Retinal pigment epithelial cell (primary cell): ENCODE measurements around the gene CUL7.

Experiments used
- DNase-seq: peaks from one replicate; pipeline ENCODE4 v3.0.0-alpha.2; 2010; ENCODE audit warnings: low read depth
- H3K4me3 ChIP-seq: 2 replicates; pipeline ENCODE4 v1.5.1; 2011; ENCODE audit warnings: mild to moderate bottlenecking, low read length, control low read depth, moderate library complexity
- TF ChIP-seq, protein P1 (sequence below): conservative IDR thresholded peaks from 2 replicates; pipeline ENCODE4 v1.5.1; 2011; ENCODE audit warnings: low read depth, low read length, control low read depth, inconsistent platforms

Gene CUL7

DNA sequence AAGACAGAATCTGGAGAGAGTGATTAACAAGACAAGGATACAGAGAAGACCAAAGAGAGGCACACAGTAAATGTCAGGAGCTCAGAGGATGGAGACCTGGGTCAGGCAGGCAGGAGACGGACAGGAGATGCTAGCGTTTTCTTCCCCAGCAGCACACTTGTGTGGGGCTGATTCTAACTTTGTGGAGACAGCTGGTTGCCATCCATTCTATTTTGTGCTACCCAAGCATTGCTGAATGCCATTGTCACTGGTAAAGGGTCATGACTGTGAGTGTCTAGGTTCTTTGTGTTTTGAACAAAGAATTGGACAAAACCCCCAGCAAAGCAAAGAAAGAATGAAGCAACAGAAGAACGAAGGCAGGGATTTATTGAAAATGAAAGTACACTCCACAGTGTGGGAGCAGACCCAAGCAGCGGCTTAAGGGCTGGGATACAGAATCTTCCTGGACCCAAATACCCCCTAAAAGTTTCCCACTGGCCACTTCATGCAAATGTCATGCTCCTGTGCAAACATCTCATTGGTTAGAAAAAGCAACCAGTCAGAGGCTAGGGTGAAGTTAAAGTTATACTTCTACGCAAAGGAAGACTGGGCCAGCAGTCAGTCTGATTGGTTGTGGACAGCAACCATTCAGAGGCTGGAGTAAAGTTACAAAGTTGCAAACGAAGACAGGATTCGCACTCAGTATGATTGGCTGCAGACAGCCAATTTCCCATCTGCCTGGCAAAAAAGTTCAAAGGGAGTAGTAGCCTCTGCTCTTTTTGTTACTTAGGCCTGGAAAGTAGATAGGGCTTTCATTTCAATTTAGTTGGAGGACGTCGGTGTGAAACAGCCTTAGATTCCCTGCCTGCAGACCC lies 40.0 kb upstream of the CUL7 start:
- TF ChIP-seq, protein P1, sequence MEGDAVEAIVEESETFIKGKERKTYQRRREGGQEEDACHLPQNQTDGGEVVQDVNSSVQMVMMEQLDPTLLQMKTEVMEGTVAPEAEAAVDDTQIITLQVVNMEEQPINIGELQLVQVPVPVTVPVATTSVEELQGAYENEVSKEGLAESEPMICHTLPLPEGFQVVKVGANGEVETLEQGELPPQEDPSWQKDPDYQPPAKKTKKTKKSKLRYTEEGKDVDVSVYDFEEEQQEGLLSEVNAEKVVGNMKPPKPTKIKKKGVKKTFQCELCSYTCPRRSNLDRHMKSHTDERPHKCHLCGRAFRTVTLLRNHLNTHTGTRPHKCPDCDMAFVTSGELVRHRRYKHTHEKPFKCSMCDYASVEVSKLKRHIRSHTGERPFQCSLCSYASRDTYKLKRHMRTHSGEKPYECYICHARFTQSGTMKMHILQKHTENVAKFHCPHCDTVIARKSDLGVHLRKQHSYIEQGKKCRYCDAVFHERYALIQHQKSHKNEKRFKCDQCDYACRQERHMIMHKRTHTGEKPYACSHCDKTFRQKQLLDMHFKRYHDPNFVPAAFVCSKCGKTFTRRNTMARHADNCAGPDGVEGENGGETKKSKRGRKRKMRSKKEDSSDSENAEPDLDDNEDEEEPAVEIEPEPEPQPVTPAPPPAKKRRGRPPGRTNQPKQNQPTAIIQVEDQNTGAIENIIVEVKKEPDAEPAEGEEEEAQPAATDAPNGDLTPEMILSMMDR: no peak
- DNase-seq: no peak
- no peak overlapping the region for H3K4me3 ChIP-seq

DNA sequence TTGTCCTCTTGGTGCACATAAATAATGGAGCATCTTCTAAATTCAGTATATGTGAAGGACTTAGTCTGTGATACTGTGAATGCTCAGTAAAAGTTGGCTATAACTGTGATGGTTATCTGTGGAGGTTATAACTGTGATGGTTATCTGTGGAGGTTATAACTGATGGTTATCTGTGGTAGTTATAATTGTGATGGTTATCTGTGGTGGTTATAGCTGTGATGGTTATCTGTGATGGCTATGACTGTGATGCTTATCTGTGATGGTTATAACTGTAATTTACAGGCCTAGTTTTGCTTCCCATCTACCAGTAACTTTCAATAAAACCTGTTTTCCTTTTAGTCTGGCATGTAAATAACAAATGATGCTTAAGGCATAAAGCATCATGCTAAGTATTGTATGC lies 39.0 kb upstream of the CUL7 start:
- no peak overlapping the region for H3K4me3 ChIP-seq
- no peak for DNase-seq
- TF ChIP-seq, protein P1: no peak

DNA sequence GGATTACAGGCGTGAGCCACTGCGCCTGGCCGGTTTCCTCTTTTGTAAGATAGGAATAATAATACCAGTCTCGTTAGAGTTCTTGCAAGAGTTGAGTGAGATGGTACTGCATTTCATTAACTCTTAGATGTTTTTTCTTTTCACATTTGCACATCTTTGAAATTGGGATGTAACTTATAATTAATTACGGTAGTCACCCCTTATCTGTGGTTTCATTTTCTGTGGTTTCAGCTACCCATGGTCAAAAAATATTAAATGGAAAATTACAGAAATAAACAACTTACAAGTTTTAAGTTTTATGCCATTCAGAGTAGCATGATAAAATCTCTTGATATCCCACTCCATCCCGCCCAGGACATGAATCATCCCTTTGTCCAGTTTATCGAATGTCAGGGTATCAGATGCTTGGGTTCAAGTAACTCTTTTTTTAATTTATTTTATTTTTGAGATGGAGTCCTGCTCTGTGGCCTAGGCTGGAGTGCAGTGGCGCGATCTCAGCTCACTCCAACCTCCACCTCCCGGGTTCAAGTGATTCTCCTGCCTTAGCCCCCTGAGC lies 37.9 kb upstream of the CUL7 start:
- H3K4me3 ChIP-seq: no peak overlapping the region
- TF ChIP-seq, protein P1: no peak
- DNase-seq: no peak

DNA sequence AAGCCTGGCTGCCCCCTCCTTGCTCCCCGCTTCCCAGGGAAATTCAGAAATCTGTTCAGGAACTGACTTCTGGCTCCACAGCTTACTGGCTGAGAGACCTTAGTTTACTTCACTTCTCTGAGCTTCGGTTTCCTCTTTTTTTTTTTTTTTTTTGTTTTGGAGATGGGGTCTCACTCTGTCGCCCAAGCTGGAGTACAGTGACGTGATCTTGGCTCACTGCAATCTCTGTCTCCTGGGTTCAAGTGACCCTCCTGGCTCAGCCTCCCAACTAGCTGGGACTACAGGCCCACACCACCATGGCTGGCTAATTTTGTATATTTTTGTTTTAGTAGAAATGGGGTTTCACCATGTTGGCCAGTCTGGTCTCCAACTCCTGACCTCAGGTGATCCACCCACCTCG lies 37.4 kb upstream of the CUL7 start:
- no peak overlapping the region for H3K4me3 ChIP-seq
- TF ChIP-seq, protein P1: no peak
- no peak for DNase-seq

DNA sequence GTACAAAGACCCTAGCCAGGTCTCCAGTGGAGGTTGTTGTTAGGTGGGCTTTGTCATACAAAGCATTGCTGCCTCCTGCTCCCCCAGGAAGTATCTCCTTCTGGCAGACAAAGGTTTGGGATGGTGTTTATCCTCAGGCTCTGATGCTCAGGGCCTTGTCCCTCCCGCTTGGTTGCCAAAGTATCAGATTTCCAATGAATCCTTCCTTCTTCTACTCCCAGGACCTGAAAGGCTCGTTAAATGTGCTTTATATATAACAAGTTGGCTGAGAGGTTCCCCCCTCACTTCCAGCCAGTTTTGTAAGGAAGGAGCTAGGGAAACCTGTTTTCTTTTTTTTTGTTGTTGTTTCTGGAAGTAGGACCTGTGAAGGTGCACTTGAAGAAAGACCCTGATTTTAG lies 36.9 kb upstream of the CUL7 start:
- no peak overlapping the region for H3K4me3 ChIP-seq
- no peak for DNase-seq
- TF ChIP-seq, protein P1: no peak

DNA sequence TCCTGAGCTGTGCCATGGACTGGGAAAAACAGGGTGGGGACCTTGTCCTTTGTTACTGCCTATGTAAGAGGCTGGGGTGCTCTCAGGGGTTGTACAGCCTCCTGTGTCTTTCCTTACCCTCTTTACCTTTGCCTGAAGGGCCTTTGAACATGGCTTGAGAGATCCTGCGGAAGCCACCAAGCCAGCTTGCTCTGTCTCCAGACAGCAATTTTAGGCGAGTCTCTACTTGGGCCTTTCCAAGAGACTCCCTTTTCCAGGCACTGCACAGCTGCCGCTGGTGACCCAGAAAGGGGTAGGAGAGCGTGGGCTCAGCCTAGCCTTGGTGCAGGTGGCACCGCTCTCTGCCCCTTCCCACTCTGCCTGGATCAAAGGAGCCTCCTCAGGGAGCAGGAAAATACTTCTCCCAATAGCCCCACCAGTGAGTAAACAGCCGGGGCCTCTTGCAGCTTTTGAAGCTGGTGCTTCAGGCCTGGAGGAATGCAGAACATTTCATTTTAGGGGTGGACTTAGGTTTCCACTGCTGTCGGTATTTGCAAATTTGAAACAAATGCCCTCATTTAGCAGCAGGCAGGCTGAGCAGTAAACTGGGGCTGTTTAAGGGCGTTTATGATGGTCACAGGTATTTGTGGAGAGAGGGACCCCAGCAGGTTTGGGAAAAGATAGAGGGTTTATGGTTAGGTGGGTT lies 36.4 kb upstream of the CUL7 start:
- no peak for DNase-seq
- no peak overlapping the region for H3K4me3 ChIP-seq
- TF ChIP-seq, protein P1: no peak

DNA sequence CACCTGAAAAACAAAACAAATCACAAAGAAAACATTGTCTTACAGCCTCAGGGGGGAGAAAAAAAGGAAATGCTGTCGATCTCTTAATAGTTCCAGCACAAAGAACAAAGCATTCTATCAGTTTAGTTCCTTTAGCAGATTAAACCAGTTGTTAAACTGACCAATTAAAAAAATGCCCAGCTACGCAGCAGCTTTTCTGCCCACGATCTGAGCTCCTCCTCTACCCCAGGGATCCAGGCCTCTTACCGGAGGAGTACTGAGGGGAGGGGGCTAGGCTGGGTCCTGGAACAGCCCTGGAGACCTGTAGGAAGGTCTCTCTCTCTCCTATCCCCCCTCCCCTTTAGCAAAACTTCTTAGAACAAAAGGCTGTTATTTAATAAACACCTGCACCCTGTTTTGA lies 35.8 kb upstream of the CUL7 start:
- DNase-seq: no peak
- H3K4me3 ChIP-seq: no peak overlapping the region
- TF ChIP-seq, protein P1: no peak
